ENCODE data around the gene PDLIM7.

PDLIM7 gene

GRCh38 chr5:177434942-177435738 is 62.3 kb downstream of the PDLIM7 start:
- TF ChIP-seq CTCF (IDR thresholded peaks at IDR 0.05; ENCODE audit: low read depth, low read length) = no peak
- Histone ChIP-seq H3K27ac (no peak overlapping the region), H3K36me3 (peaks cover 3% of the 10 kb centered on the region; the same call in 1 of the 2 replicates), H3K27me3 (ENCODE audit: insufficient read depth, low read depth, severe bottlenecking) (no peaks in the 10 kb centered on the region), H3K9me3 (ENCODE audit: severe bottlenecking) (no peaks in the 10 kb centered on the region), H3K4me3 (ENCODE audit: low read depth, low read length) (no peak overlapping the region)
- DNase-seq = no peak

GRCh38 chr5:177434437-177434836 is 63.0 kb downstream of the PDLIM7 start:
- Histone ChIP-seq H3K36me3 (peaks cover 3% of the 10 kb centered on the region; the same call in 1 of the 2 replicates), H3K4me3 (ENCODE audit: low read depth, low read length) (no peak overlapping the region), H3K27me3 (ENCODE audit: insufficient read depth, low read depth, severe bottlenecking) (no peaks in the 10 kb centered on the region), H3K9me3 (ENCODE audit: severe bottlenecking) (no peaks in the 10 kb centered on the region), H3K27ac (no peak overlapping the region)
- no peak for TF ChIP-seq CTCF (IDR thresholded peaks at IDR 0.05; ENCODE audit: low read depth, low read length)
- DNase-seq = no peak

GRCh38 chr5:177433658-177434217 is 63.7 kb downstream of the PDLIM7 start:
- no peak overlapping the region for H3K4me3 ChIP-seq (ENCODE audit: low read depth, low read length)
- H3K27me3 ChIP-seq (ENCODE audit: insufficient read depth, low read depth, severe bottlenecking) = no peaks in the 10 kb centered on the region
- peaks cover 3% of the 10 kb centered on the region; the same call in 1 of the 2 replicates for H3K36me3 ChIP-seq
- DNase-seq = no peak
- TF ChIP-seq CTCF (IDR thresholded peaks at IDR 0.05; ENCODE audit: low read depth, low read length) = no peak
- no peaks in the 10 kb centered on the region for H3K9me3 ChIP-seq (ENCODE audit: severe bottlenecking)
- no peak overlapping the region for H3K27ac ChIP-seq
